ENCODE data around the gene CD3D.

CD3D gene

DNA sequence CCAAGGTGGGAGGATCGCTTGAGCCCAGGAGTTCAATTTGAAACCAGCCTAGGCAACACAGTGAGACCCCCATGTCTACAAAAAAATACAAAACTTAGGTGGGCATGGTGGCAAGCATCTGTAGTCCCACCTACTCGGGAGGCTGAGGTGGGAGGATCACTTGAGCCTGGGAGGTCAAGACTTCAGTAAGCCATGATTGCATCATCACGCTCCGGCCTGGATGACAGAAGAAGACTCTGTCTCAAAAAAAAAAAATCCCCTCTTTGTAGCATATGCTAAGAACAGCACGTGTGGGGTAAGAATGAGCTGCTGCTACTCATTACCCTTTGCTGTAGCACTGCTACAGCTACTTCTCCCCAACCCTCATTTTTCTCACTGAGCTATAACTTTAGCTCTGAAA lies 31.4 kb upstream of the CD3D start:
- TF ChIP-seq, protein P1, sequence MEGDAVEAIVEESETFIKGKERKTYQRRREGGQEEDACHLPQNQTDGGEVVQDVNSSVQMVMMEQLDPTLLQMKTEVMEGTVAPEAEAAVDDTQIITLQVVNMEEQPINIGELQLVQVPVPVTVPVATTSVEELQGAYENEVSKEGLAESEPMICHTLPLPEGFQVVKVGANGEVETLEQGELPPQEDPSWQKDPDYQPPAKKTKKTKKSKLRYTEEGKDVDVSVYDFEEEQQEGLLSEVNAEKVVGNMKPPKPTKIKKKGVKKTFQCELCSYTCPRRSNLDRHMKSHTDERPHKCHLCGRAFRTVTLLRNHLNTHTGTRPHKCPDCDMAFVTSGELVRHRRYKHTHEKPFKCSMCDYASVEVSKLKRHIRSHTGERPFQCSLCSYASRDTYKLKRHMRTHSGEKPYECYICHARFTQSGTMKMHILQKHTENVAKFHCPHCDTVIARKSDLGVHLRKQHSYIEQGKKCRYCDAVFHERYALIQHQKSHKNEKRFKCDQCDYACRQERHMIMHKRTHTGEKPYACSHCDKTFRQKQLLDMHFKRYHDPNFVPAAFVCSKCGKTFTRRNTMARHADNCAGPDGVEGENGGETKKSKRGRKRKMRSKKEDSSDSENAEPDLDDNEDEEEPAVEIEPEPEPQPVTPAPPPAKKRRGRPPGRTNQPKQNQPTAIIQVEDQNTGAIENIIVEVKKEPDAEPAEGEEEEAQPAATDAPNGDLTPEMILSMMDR (IDR thresholded peaks at IDR 0.05; ENCODE audit: low read length, missing control alignments): no peak
- H3K4me3 ChIP-seq (replicated peaks; ENCODE audit: low read depth, low read length): no peak overlapping the region
- no peak for DNase-seq (ENCODE audit: low read depth)

DNA sequence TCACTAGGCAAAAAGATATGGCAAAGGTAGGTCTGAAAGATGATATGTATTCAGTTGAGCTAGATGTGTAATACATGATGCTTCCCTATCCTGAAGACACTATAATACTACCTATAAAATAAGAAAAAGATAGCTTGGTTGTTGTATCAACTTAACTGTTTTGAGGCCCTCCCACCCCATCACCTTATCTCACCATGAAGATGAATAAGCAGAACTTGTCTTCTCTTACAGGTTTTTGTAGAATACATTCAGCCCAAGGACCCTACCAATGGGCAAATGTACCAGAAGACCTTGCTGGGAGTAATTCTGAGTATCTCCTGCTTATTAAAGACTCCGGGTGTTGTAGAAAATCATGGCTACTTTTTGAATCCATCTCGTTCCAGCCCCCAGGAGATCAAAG lies 30.8 kb upstream of the CD3D start:
- no peak overlapping the region for H3K4me3 ChIP-seq (replicated peaks; ENCODE audit: low read depth, low read length)
- no peak for DNase-seq (ENCODE audit: low read depth)
- TF ChIP-seq, protein P1 (IDR thresholded peaks at IDR 0.05; ENCODE audit: low read length, missing control alignments): no peak

DNA sequence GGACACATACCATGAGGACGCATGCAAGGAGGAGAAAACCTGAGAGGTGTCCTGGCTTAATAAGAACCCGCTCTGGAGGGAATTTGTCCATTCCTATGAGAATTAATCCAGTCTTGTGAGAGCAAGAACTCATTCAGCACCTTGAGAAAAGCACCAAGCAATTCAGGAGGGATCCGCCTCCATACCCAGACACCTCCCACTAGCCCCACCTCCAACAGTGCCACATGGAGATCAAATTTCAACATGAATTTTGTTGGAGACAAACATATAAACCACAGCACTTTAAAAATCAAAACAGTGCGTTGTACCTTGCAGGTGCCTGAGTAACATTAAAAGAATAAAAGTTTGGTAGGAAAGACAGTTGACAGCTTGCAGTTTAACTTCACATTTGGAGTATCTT lies 28.3 kb upstream of the CD3D start:
- no peak overlapping the region for H3K4me3 ChIP-seq (replicated peaks; ENCODE audit: low read depth, low read length)
- TF ChIP-seq, protein P1 (IDR thresholded peaks at IDR 0.05; ENCODE audit: low read length, missing control alignments): no peak
- DNase-seq (ENCODE audit: low read depth): no peak

DNA sequence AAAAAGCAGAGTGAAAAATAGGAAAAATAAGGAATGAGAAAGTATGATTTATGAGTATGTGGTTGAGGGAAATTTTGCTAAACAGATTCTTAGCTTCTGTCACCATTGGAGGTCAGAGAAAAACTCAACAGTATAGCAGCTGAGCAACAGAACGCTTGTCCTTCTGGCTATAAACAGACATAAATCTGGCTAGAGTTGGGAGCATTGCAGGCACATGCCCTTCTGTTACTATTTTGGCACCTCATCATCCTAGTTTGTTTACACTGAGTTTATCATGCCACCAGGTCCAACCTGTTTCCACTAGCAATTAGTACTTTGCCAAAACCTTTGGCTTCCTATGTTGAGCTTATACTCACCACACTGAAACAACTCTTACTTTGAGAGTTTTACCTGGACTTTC lies 23.8 kb upstream of the CD3D start:
- TF ChIP-seq, protein P1 (IDR thresholded peaks at IDR 0.05; ENCODE audit: low read length, missing control alignments): no peak
- DNase-seq (ENCODE audit: low read depth): no peak
- H3K4me3 ChIP-seq (replicated peaks; ENCODE audit: low read depth, low read length): no peak overlapping the region

DNA sequence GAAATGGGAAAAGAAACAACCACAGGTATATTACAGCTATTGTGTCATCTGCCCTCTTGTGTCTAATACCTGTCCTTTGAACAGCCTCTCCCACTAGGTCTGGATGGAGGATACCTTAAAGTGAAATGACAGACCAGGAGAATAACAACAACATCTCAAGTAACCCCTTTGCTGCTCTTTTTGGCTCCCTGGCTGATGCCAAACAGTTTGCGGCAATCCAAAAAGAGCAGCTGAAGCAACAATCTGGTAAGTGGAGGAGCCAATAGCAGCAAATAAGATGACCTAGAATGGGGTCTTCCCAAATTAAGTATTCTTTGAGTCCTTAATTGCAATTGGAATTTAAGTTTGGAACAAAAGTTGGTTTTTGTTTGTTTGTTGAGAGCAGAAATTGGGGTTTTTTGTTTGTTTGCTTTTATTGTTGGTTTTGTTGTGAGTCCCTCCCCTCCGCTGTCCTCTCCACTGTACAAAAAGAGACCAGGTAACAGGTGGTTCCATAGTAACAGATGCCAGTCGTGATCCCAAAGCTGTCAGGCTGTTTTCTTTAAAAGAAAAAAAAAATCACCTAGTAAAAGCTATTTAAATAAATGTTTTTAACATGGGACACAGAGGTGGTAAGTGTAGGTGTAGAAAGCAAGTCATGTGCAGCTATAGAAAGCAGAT lies 22.6 kb upstream of the CD3D start:
- TF ChIP-seq, protein P1 (IDR thresholded peaks at IDR 0.05; ENCODE audit: low read length, missing control alignments): no peak
- no peak for DNase-seq (ENCODE audit: low read depth)

DNA sequence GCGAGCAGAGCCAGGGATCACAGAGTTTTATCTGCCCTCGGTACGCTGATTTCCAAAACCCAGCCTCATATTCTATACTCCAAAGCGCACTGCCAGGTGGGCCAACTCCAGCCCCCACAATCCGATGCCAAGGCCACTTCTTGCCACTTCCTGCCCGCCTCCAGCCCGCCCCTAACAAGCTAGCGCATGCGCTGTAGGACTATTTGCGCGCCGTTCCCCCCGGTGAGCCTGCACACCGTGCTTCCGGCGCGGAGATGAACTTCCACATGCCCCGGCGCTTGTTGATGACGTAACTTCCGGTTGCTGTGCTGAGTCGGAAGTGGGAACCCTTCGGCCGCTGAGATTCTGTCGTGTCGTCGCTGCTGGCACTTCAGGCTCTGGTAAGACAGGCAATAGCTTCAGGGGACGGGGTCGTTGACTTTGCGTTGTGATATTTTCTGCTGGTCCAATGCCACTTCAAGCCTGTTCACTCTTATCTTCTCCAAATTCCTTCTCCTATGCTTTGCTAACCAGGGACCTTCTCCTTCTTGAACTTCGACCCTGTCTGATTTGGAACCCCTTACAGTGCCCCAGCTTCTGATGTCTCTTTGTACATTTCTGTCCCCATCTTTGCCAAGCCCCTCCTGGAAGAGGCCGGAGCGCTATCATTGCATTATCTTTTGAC lies 16.9 kb upstream of the CD3D start, which contains the start of gene UBE4A:
UBE4A (plus strand) TSS at position 306 of the 664 bp plus-strand sequence. CDS start 5,481 bp downstream, outside the sequence.
- H3K4me3 ChIP-seq (replicated peaks; ENCODE audit: low read depth, low read length): peak within 1 kb of the TSS; percentile 98
- TF ChIP-seq, protein P1 (IDR thresholded peaks at IDR 0.05; ENCODE audit: low read length, missing control alignments): no peak
- peak; percentile 96 for DNase-seq (ENCODE audit: low read depth)

More for the DNA sequence above, 22.6 kb upstream of the CD3D start:
- no peak overlapping the region for H3K4me3 ChIP-seq (replicated peaks; ENCODE audit: low read depth, low read length)

Measured in fibroblast of pulmonary artery (primary cell).